NCI-H1092 (cell line): Measurements from ENCODE around the gene PEPD.
"Not testable (repeated sequence)": the region's sequence is repeated elsewhere in the genome, so short reads cannot be mapped to it uniquely, and the experiment has no call there.

Experiments
- DNase-seq: peaks from one replicate; lab custom pipeline; 2025; lab: John Stamatoyannopoulos, UW

PEPD gene

GRCh38 chr19:33497778-33498175 lies 23.8 kb downstream of the PEPD start:
- no peak for DNase-seq

- no peak for DNase-seq
Measured at GRCh38 chr19:33497131-33497777, 24.3 kb downstream of the PEPD start.

GRCh38 chr19:33496038-33496895 lies 25.3 kb downstream of the PEPD start:
- no peak for DNase-seq

GRCh38 chr19:33493401-33494275 lies 28.0 kb downstream of the PEPD start:
- DNase-seq = no peak

GRCh38 chr19:33492951-33493350 lies 28.6 kb downstream of the PEPD start:
- no peak for DNase-seq

GRCh38 chr19:33492090-33492489 lies 29.5 kb downstream of the PEPD start:
- DNase-seq = no peak

GRCh38 chr19:33490596-33490995 lies 31.0 kb downstream of the PEPD start:
- not testable (repeated sequence) for DNase-seq

GRCh38 chr19:33490041-33490451 lies 31.5 kb downstream of the PEPD start:
- no peak for DNase-seq

GRCh38 chr19:33488826-33489225 lies 32.8 kb downstream of the PEPD start:
- DNase-seq = no peak

- DNase-seq = no peak
Measured at GRCh38 chr19:33487901-33488800, 33.4 kb downstream of the PEPD start.

GRCh38 chr19:33486936-33487811 lies 34.4 kb downstream of the PEPD start:
- no peak for DNase-seq

GRCh38 chr19:33486407-33486806 lies 35.2 kb downstream of the PEPD start:
- no peak for DNase-seq

- DNase-seq = no peak
Measured at GRCh38 chr19:33484226-33484774, 37.3 kb downstream of the PEPD start.

GRCh38 chr19:33482476-33482875 lies 39.1 kb downstream of the PEPD start:
- no peak for DNase-seq

- no peak for DNase-seq
Measured at GRCh38 chr19:33481863-33482262, 39.7 kb downstream of the PEPD start.

- not testable (repeated sequence) for DNase-seq
Measured at GRCh38 chr19:33479570-33479969, 42.0 kb downstream of the PEPD start.

GRCh38 chr19:33477781-33478180 lies 43.8 kb downstream of the PEPD start:
- no peak for DNase-seq

GRCh38 chr19:33476151-33476707 lies 45.4 kb downstream of the PEPD start:
- DNase-seq = no peak

- DNase-seq = no peak
Measured at GRCh38 chr19:33473653-33474305, 47.8 kb downstream of the PEPD start.
